ENCODE measurements around the gene DIO1.

DIO1 gene

GRCh38 chr1:53945183-53945432 is 51.1 kb downstream of the DIO1 start:
- in situ Hi-C loops (cut with HindIII; ENCODE audit: low pct_ligation_motif_present, low sequenced_read_pairs): no loop called here
- no peaks in the 10 kb centered on the region for H3K27me3 ChIP-seq (replicated peaks)
- no peaks in the 10 kb centered on the region for H3K36me3 ChIP-seq (replicated peaks)
- no peak for DNase-seq
- peak overlapping the region; percentile 76 for H3K27ac ChIP-seq
- no peak for TF ChIP-seq CTCF (IDR thresholded peaks at IDR 0.05; ENCODE audit: low read depth, low read length, missing control alignments)
- H3K4me3 ChIP-seq (ENCODE audit: low read depth, low read length): peak overlapping the region; percentile 97

- peak within 1 kb of the TSS; percentile 79 for H3K27ac ChIP-seq
- in situ Hi-C loops (cut with HindIII; ENCODE audit: low pct_ligation_motif_present, low sequenced_read_pairs): no loop called here
- no peak for TF ChIP-seq CTCF (IDR thresholded peaks at IDR 0.05; ENCODE audit: low read depth, low read length, missing control alignments)
- peak within 1 kb of the TSS; percentile 97 for H3K4me3 ChIP-seq (ENCODE audit: low read depth, low read length)
- DNase-seq: peak; percentile 94
- H3K36me3 ChIP-seq (replicated peaks): no peaks in the 10 kb centered on the region
- H3K27me3 ChIP-seq (replicated peaks): no peaks in the 10 kb centered on the region
Measured at GRCh38 chr1:53945433-53946251, 51.7 kb downstream of the DIO1 start, which contains the start of gene IFT25. TSS of gene IFT25 (minus strand) at chr1:53945699. CDS start at chr1:53940082, 5,617 bp downstream.

- DNase-seq: no peak
- peak within 1 kb of the TSS; percentile 97 for H3K4me3 ChIP-seq (ENCODE audit: low read depth, low read length)
- in situ Hi-C loops (cut with HindIII; ENCODE audit: low pct_ligation_motif_present, low sequenced_read_pairs): no loop called here
- no peaks in the 10 kb centered on the region for H3K27me3 ChIP-seq (replicated peaks)
- H3K36me3 ChIP-seq (replicated peaks): no peaks in the 10 kb centered on the region
- peak; percentile 12 for TF ChIP-seq CTCF (IDR thresholded peaks at IDR 0.05; ENCODE audit: low read depth, low read length, missing control alignments)
- H3K27ac ChIP-seq: peak within 1 kb of the TSS; percentile 79
Measured at GRCh38 chr1:53946252-53947171, 52.5 kb downstream of the DIO1 start, which contains the start of gene LRRC42. TSS of gene LRRC42 (plus strand) at chr1:53946350. CDS start at chr1:53952000, 5,650 bp downstream.

GRCh38 chr1:53947172-53947907 is 53.4 kb downstream of the DIO1 start:
- in situ Hi-C loops (cut with HindIII; ENCODE audit: low pct_ligation_motif_present, low sequenced_read_pairs): no loop called here
- TF ChIP-seq CTCF (IDR thresholded peaks at IDR 0.05; ENCODE audit: low read depth, low read length, missing control alignments): no peak
- peaks cover 6% of the 10 kb centered on the region for H3K36me3 ChIP-seq (replicated peaks)
- H3K27me3 ChIP-seq (replicated peaks): no peaks in the 10 kb centered on the region
- H3K4me3 ChIP-seq (ENCODE audit: low read depth, low read length): peak overlapping the region; percentile 97
- H3K27ac ChIP-seq: no peak overlapping the region
- no peak for DNase-seq

GRCh38 chr1:53948291-53948690 is 54.3 kb downstream of the DIO1 start:
- no peak for TF ChIP-seq CTCF (IDR thresholded peaks at IDR 0.05; ENCODE audit: low read depth, low read length, missing control alignments)
- no peak for DNase-seq
- H3K4me3 ChIP-seq (ENCODE audit: low read depth, low read length): no peak overlapping the region
- no peak overlapping the region for H3K27ac ChIP-seq
- peaks cover 10% of the 10 kb centered on the region for H3K36me3 ChIP-seq (replicated peaks)
- in situ Hi-C loops (cut with HindIII; ENCODE audit: low pct_ligation_motif_present, low sequenced_read_pairs): no loop called here
- no peaks in the 10 kb centered on the region for H3K27me3 ChIP-seq (replicated peaks)
